Measurements from ENCODE around the gene MOCS1.

DNA sequence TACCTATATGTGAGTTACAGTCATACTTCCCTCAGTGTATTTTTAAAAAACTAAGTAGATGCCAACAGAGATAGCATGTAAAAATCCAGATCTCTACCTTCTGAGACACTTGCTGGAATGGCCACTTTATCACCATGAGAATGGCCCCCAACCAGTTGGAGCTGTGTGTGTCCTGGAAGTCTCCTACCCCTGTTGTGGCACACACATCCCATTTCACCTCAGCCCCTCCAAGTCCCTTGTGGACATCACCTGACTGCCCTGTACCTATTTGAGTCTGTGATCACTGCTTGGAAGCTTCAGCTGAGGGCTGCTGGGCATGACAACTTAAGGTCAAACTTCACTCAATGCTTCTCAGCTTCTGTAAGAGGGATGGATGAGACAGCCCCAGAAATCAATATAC is 24.1 kb downstream of the MOCS1 start:
- TF ChIP-seq, protein P1, sequence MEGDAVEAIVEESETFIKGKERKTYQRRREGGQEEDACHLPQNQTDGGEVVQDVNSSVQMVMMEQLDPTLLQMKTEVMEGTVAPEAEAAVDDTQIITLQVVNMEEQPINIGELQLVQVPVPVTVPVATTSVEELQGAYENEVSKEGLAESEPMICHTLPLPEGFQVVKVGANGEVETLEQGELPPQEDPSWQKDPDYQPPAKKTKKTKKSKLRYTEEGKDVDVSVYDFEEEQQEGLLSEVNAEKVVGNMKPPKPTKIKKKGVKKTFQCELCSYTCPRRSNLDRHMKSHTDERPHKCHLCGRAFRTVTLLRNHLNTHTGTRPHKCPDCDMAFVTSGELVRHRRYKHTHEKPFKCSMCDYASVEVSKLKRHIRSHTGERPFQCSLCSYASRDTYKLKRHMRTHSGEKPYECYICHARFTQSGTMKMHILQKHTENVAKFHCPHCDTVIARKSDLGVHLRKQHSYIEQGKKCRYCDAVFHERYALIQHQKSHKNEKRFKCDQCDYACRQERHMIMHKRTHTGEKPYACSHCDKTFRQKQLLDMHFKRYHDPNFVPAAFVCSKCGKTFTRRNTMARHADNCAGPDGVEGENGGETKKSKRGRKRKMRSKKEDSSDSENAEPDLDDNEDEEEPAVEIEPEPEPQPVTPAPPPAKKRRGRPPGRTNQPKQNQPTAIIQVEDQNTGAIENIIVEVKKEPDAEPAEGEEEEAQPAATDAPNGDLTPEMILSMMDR (conservative IDR thresholded peaks at IDR 0.05 in 1 of 2, IDR thresholded peaks at IDR 0.05 in 1 of 2; ENCODE audit: low read depth in 1 of 2, low read length in 2 of 2), result no peak
- no peak for TF ChIP-seq EZH2 (IDR thresholded peaks at IDR 0.05; ENCODE audit: low read length, missing control alignments)
